Stimulated activated effector memory CD8-positive, alpha-beta T cell treated with anti-CD3 and anti-CD28 coated beads, Interleukin-12 subunit alpha, Interleukin-12 subunit beta, amount 100 ng/mL, for 72 hours (primary cell): ENCODE data around the gene ECE1.
"Not testable (repeated sequence)": the region's sequence is repeated elsewhere in the genome, so short reads cannot be mapped to it uniquely, and the experiment has no call there.

Source experiments
- ATAC-seq: fragments of 150-1000 bp; cut with Tn5 transposase; 2 replicates; pipeline ENCODE4 v1.10.0; 2021
- DNase-seq, 2 donors: peaks; one replicate each; pipeline ENCODE4 v3.0.0; 2021 to 2022; ENCODE audit warnings: low spot score in 2 of 2
- H3K27ac Mint-ChIP-seq: one replicate; pipeline ENCODE4 v1.8.0; 2022; ENCODE audit warnings: mild to moderate bottlenecking, mixed read lengths
- H3K36me3 Mint-ChIP-seq: one replicate; pipeline ENCODE4 v1.8.0; 2022; ENCODE audit warnings: mild to moderate bottlenecking, mixed read lengths
- H3K4me1 Mint-ChIP-seq: one replicate; pipeline ENCODE4 v1.8.0; 2022; ENCODE audit warnings: mixed read lengths
- H3K4me3 Mint-ChIP-seq: one replicate; pipeline ENCODE4 v1.8.0; 2022; ENCODE audit warnings: mild to moderate bottlenecking, mixed read lengths
- H3K9me3 Mint-ChIP-seq: one replicate; pipeline ENCODE4 v1.8.0; 2022; ENCODE audit warnings: mixed read lengths

The ECE1 gene

GRCh38 chr1:21175670-21176581 is 114.3 kb downstream of the ECE1 start:
- ATAC-seq (peak; percentile 25), DNase-seq (peak; percentile 36 to 72)
- peaks cover 19% of the 10 kb centered on the region for H3K36me3 Mint-ChIP-seq
- peaks cover 35% of the 10 kb centered on the region for H3K4me1 Mint-ChIP-seq
- H3K4me3 Mint-ChIP-seq: peak overlapping the region; percentile 87
- H3K27ac Mint-ChIP-seq: peak overlapping the region; percentile 93
- H3K9me3 Mint-ChIP-seq: no peaks in the 10 kb centered on the region

- Mint-ChIP-seq H3K4me3 (peak overlapping the region; percentile 87), H3K36me3 (peaks cover 25% of the 10 kb centered on the region), H3K4me1 (peaks cover 35% of the 10 kb centered on the region), H3K9me3 (no peaks in the 10 kb centered on the region), H3K27ac (peak overlapping the region; percentile 93)
- no peak for ATAC-seq
- no peak for DNase-seq
These were observed 115.0 kb downstream of the ECE1 start for GRCh38 chr1:21175324-21175669.

GRCh38 chr1:21174654-21175323 is 115.5 kb downstream of the ECE1 start:
- peak overlapping the region; percentile 87 for H3K4me3 Mint-ChIP-seq
- peaks cover 30% of the 10 kb centered on the region for H3K36me3 Mint-ChIP-seq
- DNase-seq (no peak), ATAC-seq (no peak)
- H3K9me3 Mint-ChIP-seq: no peaks in the 10 kb centered on the region
- peak overlapping the region; percentile 93 for H3K27ac Mint-ChIP-seq
- H3K4me1 Mint-ChIP-seq: peaks cover 35% of the 10 kb centered on the region

- Mint-ChIP-seq H3K27ac (peak overlapping the region; percentile 93), H3K9me3 (no peaks in the 10 kb centered on the region), H3K4me1 (peaks cover 35% of the 10 kb centered on the region), H3K4me3 (peak overlapping the region; percentile 87), H3K36me3 (peaks cover 36% of the 10 kb centered on the region)
- no peak for DNase-seq
- ATAC-seq: no peak
These were observed 116.0 kb downstream of the ECE1 start for GRCh38 chr1:21174230-21174629.

GRCh38 chr1:21173096-21173495 is 117.2 kb downstream of the ECE1 start:
- Mint-ChIP-seq H3K36me3 (peaks cover 47% of the 10 kb centered on the region), H3K4me1 (peaks cover 35% of the 10 kb centered on the region)
- not testable (repeated sequence) for DNase-seq, H3K9me3 Mint-ChIP-seq, ATAC-seq, H3K27ac Mint-ChIP-seq, H3K4me3 Mint-ChIP-seq

- not testable (repeated sequence) for ATAC-seq, H3K9me3 Mint-ChIP-seq, DNase-seq, H3K4me3 Mint-ChIP-seq, H3K27ac Mint-ChIP-seq
- peaks cover 33% of the 10 kb centered on the region for H3K4me1 Mint-ChIP-seq
- peaks cover 65% of the 10 kb centered on the region for H3K36me3 Mint-ChIP-seq
These were observed 119.4 kb downstream of the ECE1 start for GRCh38 chr1:21170837-21171236.

GRCh38 chr1:21168444-21168843 is 121.8 kb downstream of the ECE1 start:
- ATAC-seq (no peak), DNase-seq (no peak)
- Mint-ChIP-seq H3K36me3 (peaks cover 62% of the 10 kb centered on the region), H3K4me1 (peaks cover 24% of the 10 kb centered on the region), H3K27ac (no peak overlapping the region), H3K9me3 (no peaks in the 10 kb centered on the region), H3K4me3 (no peak overlapping the region)
